Measurements from ENCODE around the gene SCFD2. TPM values are rescaled to one million over a fixed set of nuclear protein-coding genes. Genes with fewer than 3 reads are reported as not detected.

SCFD2 gene
- total RNA-seq, 1 experiment from 2014 or later = 8.1 TPM

DNA sequence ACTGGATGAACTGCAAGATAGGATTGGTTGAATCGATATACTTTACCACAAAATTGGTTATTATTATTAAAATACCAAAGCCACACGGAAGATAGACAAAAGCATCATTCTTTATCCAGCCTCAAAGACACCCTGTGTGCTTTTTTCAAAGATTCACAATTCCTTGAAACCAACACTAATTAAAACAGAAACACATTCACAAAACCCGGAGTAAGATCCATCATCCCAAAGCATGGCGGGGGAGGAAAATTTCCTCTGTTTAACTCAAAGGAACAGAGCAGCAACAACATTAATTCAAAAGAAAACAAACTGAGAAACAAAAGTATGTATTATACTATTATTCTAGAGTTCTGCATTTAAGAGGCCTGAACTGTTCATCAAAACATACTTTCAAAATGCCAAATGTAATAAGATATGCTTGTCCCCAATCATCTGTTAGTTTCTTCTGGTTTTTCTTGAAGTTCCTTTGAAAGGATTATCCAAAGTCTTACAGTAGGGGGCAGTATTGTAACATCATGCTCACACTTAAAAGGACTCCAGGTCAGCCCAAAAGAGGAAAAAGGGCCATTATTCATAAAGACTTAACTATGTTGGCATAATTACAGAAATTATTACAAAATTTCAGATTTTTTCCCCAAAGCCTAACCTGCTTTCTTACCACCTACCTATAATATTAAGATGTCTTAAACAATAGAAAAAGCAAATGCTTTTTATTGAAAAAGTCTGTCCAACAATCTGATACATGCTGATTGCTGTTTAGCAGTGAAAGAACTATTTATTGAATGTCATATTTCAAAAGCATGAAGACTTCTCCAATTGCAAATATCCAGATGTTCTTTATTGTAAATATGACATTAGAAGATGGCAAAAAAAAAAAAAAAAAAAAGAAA, 168.7 kb downstream of the SCFD2 start:
- H3F3A ChIP-seq (ENCODE audit: insufficient read depth, low read depth) = peaks cover 4% of the 10 kb centered on the region; the same call in 1 of the 2 replicates
- no peaks in the 10 kb centered on the region for H3K4me1 ChIP-seq (replicated peaks; ENCODE audit: insufficient read depth)
- CTCF ChIA-PET = interaction anchor here (0.6 kb wide), 2 partner anchors 870 to 1035 kb away, joined by 4 to 6 read pairs; no protein-coding TSS in a partner anchor
- H3K27me3 ChIP-seq (ENCODE audit: insufficient read depth, low read depth) = no peaks in the 10 kb centered on the region
- H3K36me3 ChIP-seq (ENCODE audit: low read depth) = no peaks in the 10 kb centered on the region
- no peaks in the 10 kb centered on the region for H3K9me3 ChIP-seq (ENCODE audit: insufficient read depth, low read depth)
- no peak overlapping the region for H3K4me3 ChIP-seq
- intact Hi-C loops (cut with micrococcal nuclease; ENCODE audit: unreplicated experiment) = loop anchor here (1.0 to 5.0 kb wide), 4 partner anchors 394 to 1037 kb away; partner anchors contain the start of gene LNX1
- no peak for DNase-seq
- no peak for TF ChIP-seq EZH2 (IDR thresholded peaks at IDR 0.05; ENCODE audit: low read depth)
- TF ChIP-seq, protein P1, sequence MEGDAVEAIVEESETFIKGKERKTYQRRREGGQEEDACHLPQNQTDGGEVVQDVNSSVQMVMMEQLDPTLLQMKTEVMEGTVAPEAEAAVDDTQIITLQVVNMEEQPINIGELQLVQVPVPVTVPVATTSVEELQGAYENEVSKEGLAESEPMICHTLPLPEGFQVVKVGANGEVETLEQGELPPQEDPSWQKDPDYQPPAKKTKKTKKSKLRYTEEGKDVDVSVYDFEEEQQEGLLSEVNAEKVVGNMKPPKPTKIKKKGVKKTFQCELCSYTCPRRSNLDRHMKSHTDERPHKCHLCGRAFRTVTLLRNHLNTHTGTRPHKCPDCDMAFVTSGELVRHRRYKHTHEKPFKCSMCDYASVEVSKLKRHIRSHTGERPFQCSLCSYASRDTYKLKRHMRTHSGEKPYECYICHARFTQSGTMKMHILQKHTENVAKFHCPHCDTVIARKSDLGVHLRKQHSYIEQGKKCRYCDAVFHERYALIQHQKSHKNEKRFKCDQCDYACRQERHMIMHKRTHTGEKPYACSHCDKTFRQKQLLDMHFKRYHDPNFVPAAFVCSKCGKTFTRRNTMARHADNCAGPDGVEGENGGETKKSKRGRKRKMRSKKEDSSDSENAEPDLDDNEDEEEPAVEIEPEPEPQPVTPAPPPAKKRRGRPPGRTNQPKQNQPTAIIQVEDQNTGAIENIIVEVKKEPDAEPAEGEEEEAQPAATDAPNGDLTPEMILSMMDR (conservative IDR thresholded peaks at IDR 0.05) = peak; percentile 88
- peaks cover 9% of the 10 kb centered on the region for H4K20me1 ChIP-seq (ENCODE audit: insufficient read depth)
- H3K27ac ChIP-seq = no peak overlapping the region
- H2AFZ ChIP-seq = no peak overlapping the region
- BruUV-seq (replicated peaks) = no TSS peak
- no peaks in the 10 kb centered on the region for H3K9me2 ChIP-seq (ENCODE audit: insufficient read depth)
- H3K4me2 ChIP-seq = no peak overlapping the region
- POLR2A ChIA-PET (ENCODE audit: unreplicated experiment) = no interaction called here
- H3K79me2 ChIP-seq (ENCODE audit: low read depth) = no peaks in the 10 kb centered on the region

DNA sequence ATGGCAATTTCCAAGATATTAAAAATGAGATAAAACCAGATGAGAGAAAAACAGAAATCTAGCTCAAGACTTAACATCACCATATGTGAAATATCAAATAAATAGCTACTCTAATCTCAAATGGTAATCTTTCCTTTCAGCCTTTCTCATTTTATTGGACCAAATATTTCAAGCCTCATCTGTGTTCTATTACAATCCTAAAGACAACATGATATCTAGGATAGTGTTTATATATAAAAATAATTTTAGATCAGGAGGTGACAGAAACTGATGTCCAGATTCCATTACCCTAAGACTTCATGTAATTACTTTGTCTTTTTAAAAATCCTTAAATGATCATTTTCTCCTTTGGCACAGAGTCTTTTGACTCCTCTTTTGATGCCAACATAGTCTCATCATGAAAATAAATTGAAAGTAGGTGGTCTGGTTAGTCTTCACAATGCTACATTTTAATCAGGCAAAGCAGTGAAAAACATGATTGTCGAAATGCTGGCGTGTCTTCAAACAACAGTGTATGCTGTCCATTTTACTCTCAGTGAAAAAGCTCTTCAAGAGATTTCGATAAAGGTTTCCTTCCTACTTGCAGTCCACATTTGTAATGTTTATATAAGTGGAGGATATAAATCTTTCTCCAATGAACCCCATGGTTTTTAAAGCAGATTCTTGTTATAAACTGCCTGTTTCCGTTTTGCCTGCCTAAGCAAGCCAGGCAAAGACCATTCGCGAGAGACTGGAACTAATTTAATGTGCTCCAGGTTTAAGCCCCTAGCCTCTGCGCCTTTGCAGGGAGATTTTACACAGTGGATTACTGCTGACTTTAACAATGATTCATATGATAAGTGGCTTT, 169.8 kb downstream of the SCFD2 start:
- ChIA-PET CTCF (interaction anchor here (0.6 kb wide), 1 partner anchor 152 kb away, joined by 8 read pairs; no protein-coding TSS in a partner anchor), POLR2A (ENCODE audit: unreplicated experiment) (no interaction called here)
- Histone ChIP-seq H3K27me3 (ENCODE audit: insufficient read depth, low read depth) (no peaks in the 10 kb centered on the region), H3K4me3 (no peak overlapping the region), H3K36me3 (ENCODE audit: low read depth) (no peaks in the 10 kb centered on the region), H3K79me2 (ENCODE audit: low read depth) (no peaks in the 10 kb centered on the region), H3K9me3 (ENCODE audit: insufficient read depth, low read depth) (no peaks in the 10 kb centered on the region), H3K27ac (no peak overlapping the region), H4K20me1 (ENCODE audit: insufficient read depth) (peaks cover 9% of the 10 kb centered on the region), H3F3A (ENCODE audit: insufficient read depth, low read depth) (peaks cover 4% of the 10 kb centered on the region; the same call in 1 of the 2 replicates), H3K4me2 (no peak overlapping the region), H3K4me1 (replicated peaks; ENCODE audit: insufficient read depth) (no peaks in the 10 kb centered on the region), H2AFZ (no peak overlapping the region), H3K9me2 (ENCODE audit: insufficient read depth) (no peaks in the 10 kb centered on the region)
- intact Hi-C loops (cut with micrococcal nuclease; ENCODE audit: unreplicated experiment) = loop anchor here (5.0 kb wide), 1 partner anchor 711 kb away; no protein-coding TSS in a partner anchor
- TF ChIP-seq EZH2 (IDR thresholded peaks at IDR 0.05; ENCODE audit: low read depth) = no peak
- no peak for DNase-seq
- no TSS peak for BruUV-seq (replicated peaks)

DNA sequence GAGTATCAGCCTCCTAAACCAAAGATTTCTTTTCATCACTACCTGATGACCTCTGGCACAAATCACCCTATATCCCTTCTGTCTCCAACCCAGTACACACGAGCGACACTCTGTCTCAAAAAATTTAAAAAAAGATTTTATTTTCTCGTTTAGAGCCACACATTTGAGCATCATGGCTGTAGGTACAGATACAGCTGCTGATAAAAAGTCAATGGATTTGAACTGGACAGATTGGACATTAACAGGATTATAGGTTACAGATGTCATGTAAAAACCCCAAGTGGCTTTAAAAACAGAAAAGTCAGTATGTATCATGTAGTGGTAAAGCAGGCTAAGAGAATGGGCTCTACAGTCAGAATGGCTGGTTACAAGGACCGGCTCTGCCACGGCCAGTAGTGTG, 171.1 kb downstream of the SCFD2 start:
- Histone ChIP-seq H2AFZ (no peak overlapping the region), H3K27ac (no peak overlapping the region), H3K36me3 (ENCODE audit: low read depth) (no peaks in the 10 kb centered on the region), H3K9me2 (ENCODE audit: insufficient read depth) (no peaks in the 10 kb centered on the region), H3K27me3 (ENCODE audit: insufficient read depth, low read depth) (no peaks in the 10 kb centered on the region), H3K4me1 (replicated peaks; ENCODE audit: insufficient read depth) (no peaks in the 10 kb centered on the region), H3K4me3 (no peak overlapping the region), H4K20me1 (ENCODE audit: insufficient read depth) (peaks cover 9% of the 10 kb centered on the region), H3K79me2 (ENCODE audit: low read depth) (no peaks in the 10 kb centered on the region), H3F3A (ENCODE audit: insufficient read depth, low read depth) (peaks cover 4% of the 10 kb centered on the region; the same call in 1 of the 2 replicates), H3K4me2 (no peak overlapping the region), H3K9me3 (ENCODE audit: insufficient read depth, low read depth) (no peaks in the 10 kb centered on the region)
- CTCF ChIA-PET = no interaction called here
- BruUV-seq (replicated peaks) = no TSS peak
- no peak for TF ChIP-seq EZH2 (IDR thresholded peaks at IDR 0.05; ENCODE audit: low read depth)
- TF ChIP-seq, protein P1 (conservative IDR thresholded peaks at IDR 0.05) = no peak
- intact Hi-C loops (cut with micrococcal nuclease; ENCODE audit: unreplicated experiment) = loop anchor here (5.0 kb wide), 1 partner anchor 713 kb away; no protein-coding TSS in a partner anchor
- no peak for DNase-seq
- POLR2A ChIA-PET (ENCODE audit: unreplicated experiment) = no interaction called here

All from PC-9 (cell line).